H1 (cell line): ENCODE data around the gene IER5. TPM values are rescaled to one million over a fixed set of nuclear protein-coding genes. Genes with fewer than 3 reads are reported as not detected.

Source experiments
- ATF2 ChIP-seq: IDR thresholded peaks from 2 replicates; pipeline ENCODE4 v1.6.1; 2012; ENCODE audit warnings: low read length, inconsistent platforms
- CEBPB ChIP-seq: IDR thresholded peaks from 2 replicates; pipeline ENCODE4 v1.6.1; 2012; ENCODE audit warnings: low read depth, low read length
- CHD7 ChIP-seq: fragments of 300-600 bp; sonication (generic); IDR thresholded peaks from 2 replicates; pipeline ENCODE4 v1.7.1; 2012; ENCODE audit warnings: low read length, moderate library complexity, mild to moderate bottlenecking, inconsistent platforms; ENCODE audit not compliant: insufficient replicate concordance
- KDM1A ChIP-seq: fragments of 200-600, 300-600 bp; sonication (generic); IDR thresholded peaks from 2 replicates; pipeline ENCODE4 v1.7.1; 2016; ENCODE audit warnings: mild to moderate bottlenecking, low read length, borderline replicate concordance
- RNF2 ChIP-seq: fragments of 200-900, 300-1000 bp; sonication (generic); IDR thresholded peaks from 2 replicates; pipeline ENCODE4 v1.7.1; 2016; ENCODE audit warnings: borderline replicate concordance, low read depth, mild to moderate bottlenecking, antibody characterized with exemption, low read length; ENCODE audit not compliant: poor library complexity, severe bottlenecking; ENCODE audit errors: missing control alignments
- SIN3A ChIP-seq, 2 experiments: IDR thresholded peaks in 1 of 2; conservative IDR thresholded peaks in 1 of 2; 2 replicates each; pipeline ENCODE4 v1.6.1; 2011 to 2012; ENCODE audit warnings: low read length in 2 of 2, improper control_type of control experiment in 1 of 2, low read depth in 1 of 2, mild to moderate bottlenecking in 1 of 2
- SP1 ChIP-seq: IDR thresholded peaks from 2 replicates; pipeline ENCODE4 v1.6.1; 2011; ENCODE audit warnings: low read depth, low read length
- TBP ChIP-seq: IDR thresholded peaks from 2 replicates; pipeline ENCODE4 v1.6.1; 2011; ENCODE audit warnings: low read depth, low read length, improper control_type of control experiment
- polyA plus RNA-seq, 7 experiments: library from polyadenylated mRNA; depleted of rRNA in 3 of 7; stranded (reverse) in 5 of 7; unstranded in 2 of 7; fragments of >200 nt in 5 of 7; fragments of 200-250 nt in 2 of 7; gene quantifications; 1 replicate in 5 of 7; 2 replicates in 1 of 7; 4 replicates in 1 of 7; pipeline versions ENCODE4 v1.2.1 to v1.2.3, GENCODE V29; 2011 to 2013; ENCODE audit warnings: missing spikeins in 2 of 7, mixed read lengths in 2 of 7
- total RNA-seq: library from RNA; stranded (reverse); fragmentation: NEBNext Ultra II Directional; extraction: Animal tissue kit (Norgen Biotek cat#: 25700); gene quantifications from 2 replicates; pipeline ENCODE4 v1.2.1, GENCODE V29; 2021

Gene IER5
- total and polyA plus RNA-seq, 2 of the 8 experiments (the other 6 are each of a cell fraction or from before 2014, with no cell fraction given) = 3.5 to 7.7 TPM

- TF ChIP-seq RNF2 (no peak), CEBPB (no peak), ATF2 (no peak), SP1 (0 out of 2 replicates have a peak, but pooled peaks have one; percentile 31), KDM1A (no peak), SIN3A (conservative IDR thresholded peaks at IDR 0.05 in 1 of 2, IDR thresholded peaks at IDR 0.05 in 1 of 2; ENCODE audit: low read depth in 1 of 2, low read length in 2 of 2) (peak; percentile 37 to 69; a peak in 1 of 4 replicates), CHD7 (no peak), TBP (0 out of 2 replicates have a peak, but pooled peaks have one; percentile 14)
Measured at GRCh38 chr1:181101581-181102226, 13.2 kb downstream of the IER5 start (continued).
